ENCODE results near the gene CYBRD1. TPM values are rescaled to one million over a fixed set of nuclear protein-coding genes. Genes with fewer than 3 reads are reported as not detected.

CYBRD1 gene
- total RNA-seq, 4 donors from 2014 or later, result 50.7 to 124 (median 63.9) TPM

DNA sequence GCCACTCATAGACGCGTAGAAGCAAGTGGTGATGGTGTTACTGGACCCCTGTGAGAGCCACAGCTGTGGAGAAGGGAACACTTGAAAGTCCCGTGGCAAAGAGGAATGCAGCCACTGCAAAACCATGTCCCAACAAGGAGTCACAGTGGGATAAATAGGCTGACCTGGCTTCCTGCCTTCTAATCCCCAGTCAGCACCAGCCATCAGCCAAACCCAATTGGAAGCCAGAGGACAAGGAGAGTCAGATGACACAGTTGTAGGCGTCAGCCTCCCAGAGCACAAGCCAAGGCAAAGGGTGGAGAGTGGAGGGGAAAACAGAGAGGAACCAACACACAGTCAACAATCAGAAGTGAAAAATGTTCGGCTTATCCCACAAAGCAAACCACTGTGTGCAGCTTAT, 5.5 kb upstream of the CYBRD1 start:
- Histone ChIP-seq H3K27ac (no peak overlapping the region), H3K4me3 (no peak overlapping the region), H3K4me1 (peaks cover 0 to 5% (median 2%) of the 10 kb centered on the region in 4 donors), H3K27me3 (peaks cover 2% of the 10 kb centered on the region), H3K9me3 (no peaks in the 10 kb centered on the region), H3K36me3 (no peaks in the 10 kb centered on the region)
- in situ Hi-C loops (cut with MboI; ENCODE audit: low pct_ligation_motif_present in 1 of 4, low pct_unique_long_range_greater_than_20kb in 1 of 4, low sequenced_read_pairs in 3 of 4), result no loop called here
- no peak for DNase-seq
- intact Hi-C loops (cut with DNase I; ENCODE audit: low total_unique reads), result no loop called here
- TF ChIP-seq CTCF (IDR thresholded peaks at IDR 0.05), result no peak
- TF ChIP-seq POLR2A (IDR thresholded peaks at IDR 0.05), result no peak
- no peak for TF ChIP-seq POLR2AphosphoS5 (IDR thresholded peaks at IDR 0.05)
- TF ChIP-seq EP300 (IDR thresholded peaks at IDR 0.05; ENCODE audit: low read depth), result no peak
- WGBS, 2 donors (ENCODE audit: low coverage in 1 of 2), result 87 to 89% methylated on average over 5 of the region's 5 CpGs

GRCh38 chr2:171520471-171520870, 1.8 kb upstream of the CYBRD1 start:
- WGBS, 2 donors (ENCODE audit: low coverage in 1 of 2), result 71 to 87% methylated on average over 1 to 5 of the region's 5 CpGs
- Histone ChIP-seq H3K4me1 (peaks cover 0 to 21% (median 5%) of the 10 kb centered on the region in 4 donors), H3K9me3 (no peaks in the 10 kb centered on the region), H3K27ac (no peak overlapping the region), H3K27me3 (peaks cover 9% of the 10 kb centered on the region), H3K4me3 (no peak overlapping the region), H3K36me3 (no peaks in the 10 kb centered on the region)
- in situ Hi-C loops (cut with MboI; ENCODE audit: low pct_ligation_motif_present in 1 of 4, low pct_unique_long_range_greater_than_20kb in 1 of 4, low sequenced_read_pairs in 3 of 4), result no loop called here
- TF ChIP-seq POLR2AphosphoS5 (IDR thresholded peaks at IDR 0.05), result no peak
- TF ChIP-seq POLR2A (IDR thresholded peaks at IDR 0.05), result no peak
- TF ChIP-seq EP300 (IDR thresholded peaks at IDR 0.05; ENCODE audit: low read depth), result no peak
- no peak for TF ChIP-seq CTCF (IDR thresholded peaks at IDR 0.05)
- intact Hi-C loops (cut with DNase I; ENCODE audit: low total_unique reads), result loop anchor here (10.0 kb wide), 1 partner anchor 86 kb away; the partner anchor contains the start of genes DCAF17 and METTL8
- DNase-seq, result no peak

DNA sequence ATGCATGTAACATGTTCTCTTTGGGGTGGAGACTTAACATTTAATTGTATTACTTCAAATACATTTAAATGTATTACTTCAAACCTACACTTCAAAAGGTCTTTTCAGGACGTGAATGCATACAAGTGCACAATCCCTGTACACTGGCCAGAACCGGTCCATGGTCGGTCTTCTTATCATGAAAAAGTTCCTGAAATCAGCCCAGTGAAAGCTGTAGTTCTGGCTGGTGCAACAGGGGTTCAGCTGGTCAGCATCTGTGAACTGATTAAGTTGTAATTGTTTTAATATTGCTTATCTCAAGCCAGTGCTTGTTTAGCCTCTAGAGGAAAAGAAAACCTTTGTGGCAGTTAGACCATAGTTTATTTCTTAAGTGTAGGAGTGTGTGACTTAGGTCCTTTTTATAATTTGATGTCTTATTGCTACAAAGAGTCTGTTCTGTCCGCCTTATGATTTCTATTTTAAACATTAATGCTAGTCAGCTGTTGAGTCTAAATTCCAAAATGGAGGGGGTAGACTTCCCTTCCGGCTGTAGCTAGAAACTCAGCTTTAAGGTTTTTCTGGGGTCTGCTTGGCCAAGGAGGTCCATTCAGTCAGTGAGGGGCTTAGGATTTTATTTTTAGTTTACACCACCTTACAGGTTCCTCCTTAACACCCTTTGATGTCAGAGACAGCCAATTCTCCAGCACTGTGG, 768 bp upstream of the CYBRD1 start:
- intact Hi-C loops (cut with DNase I; ENCODE audit: low total_unique reads) (loop anchor here (10.0 kb wide), 1 partner anchor 87 kb away; the partner anchor contains the start of genes DCAF17 and METTL8), in situ Hi-C loops (cut with MboI; ENCODE audit: low pct_ligation_motif_present in 1 of 4, low pct_unique_long_range_greater_than_20kb in 1 of 4, low sequenced_read_pairs in 3 of 4) (no loop called here)
- no peak for TF ChIP-seq POLR2A (IDR thresholded peaks at IDR 0.05)
- TF ChIP-seq POLR2AphosphoS5 (IDR thresholded peaks at IDR 0.05), result no peak
- no peak for TF ChIP-seq EP300 (IDR thresholded peaks at IDR 0.05; ENCODE audit: low read depth)
- no peak for TF ChIP-seq CTCF (IDR thresholded peaks at IDR 0.05)
- H3K27ac ChIP-seq, result peak overlapping the region; percentile 87 to 95 (median 87)
- H3K27me3 ChIP-seq, result peaks cover 9% of the 10 kb centered on the region
- peak overlapping the region in 3 of 4 donors; percentile 48 to 83 (median 69) for H3K4me3 ChIP-seq
- H3K9me3 ChIP-seq, result no peaks in the 10 kb centered on the region
- H3K36me3 ChIP-seq, result no peaks in the 10 kb centered on the region
- peaks cover 0 to 21% (median 5%) of the 10 kb centered on the region in 4 donors for H3K4me1 ChIP-seq
- no peak for DNase-seq
- WGBS, 2 donors (ENCODE audit: low coverage in 1 of 2), result 73 to 79% methylated on average over 5 of the region's 5 CpGs

GRCh38 chr2:171522788-171523087, 464 bp downstream of the CYBRD1 start:
- Histone ChIP-seq H3K27me3 (peaks cover 9% of the 10 kb centered on the region), H3K27ac (peak overlapping the region; percentile 87 to 95 (median 87)), H3K36me3 (no peaks in the 10 kb centered on the region), H3K4me3 (peak overlapping the region; percentile 48 to 83 (median 76)), H3K4me1 (peaks cover 0 to 21% (median 5%) of the 10 kb centered on the region in 4 donors), H3K9me3 (no peaks in the 10 kb centered on the region)
- WGBS, 2 donors (ENCODE audit: low coverage in 1 of 2), result 2% methylated on average over 29 of the region's 29 CpGs; no CpG with 5 or more reads in 1 of the 2 donors
- no peak for TF ChIP-seq POLR2AphosphoS5 (IDR thresholded peaks at IDR 0.05)
- DNase-seq, result peak; percentile 32
- intact Hi-C loops (cut with DNase I; ENCODE audit: low total_unique reads), result loop anchor here (10.0 kb wide), 1 partner anchor 88 kb away; the partner anchor contains the start of genes DCAF17 and METTL8
- in situ Hi-C loops (cut with MboI; ENCODE audit: low pct_ligation_motif_present in 1 of 4, low pct_unique_long_range_greater_than_20kb in 1 of 4, low sequenced_read_pairs in 3 of 4), result no loop called here

Data from transverse colon (tissue), 4 donors.